COLO829 (cell line): ENCODE results near the gene SPATC1L.
A peak's percentile ranks its signal among the peaks of the same experiment; 100 is the strongest.

Source experiments
- DNase-seq: peaks from one replicate; pipeline ENCODE4 v3.0.0; 2012; ENCODE audit warnings: low spot score

SPATC1L gene

GRCh38 chr21:46120301-46121285, 63.7 kb downstream of the SPATC1L start:
- no peak for DNase-seq

DNA sequence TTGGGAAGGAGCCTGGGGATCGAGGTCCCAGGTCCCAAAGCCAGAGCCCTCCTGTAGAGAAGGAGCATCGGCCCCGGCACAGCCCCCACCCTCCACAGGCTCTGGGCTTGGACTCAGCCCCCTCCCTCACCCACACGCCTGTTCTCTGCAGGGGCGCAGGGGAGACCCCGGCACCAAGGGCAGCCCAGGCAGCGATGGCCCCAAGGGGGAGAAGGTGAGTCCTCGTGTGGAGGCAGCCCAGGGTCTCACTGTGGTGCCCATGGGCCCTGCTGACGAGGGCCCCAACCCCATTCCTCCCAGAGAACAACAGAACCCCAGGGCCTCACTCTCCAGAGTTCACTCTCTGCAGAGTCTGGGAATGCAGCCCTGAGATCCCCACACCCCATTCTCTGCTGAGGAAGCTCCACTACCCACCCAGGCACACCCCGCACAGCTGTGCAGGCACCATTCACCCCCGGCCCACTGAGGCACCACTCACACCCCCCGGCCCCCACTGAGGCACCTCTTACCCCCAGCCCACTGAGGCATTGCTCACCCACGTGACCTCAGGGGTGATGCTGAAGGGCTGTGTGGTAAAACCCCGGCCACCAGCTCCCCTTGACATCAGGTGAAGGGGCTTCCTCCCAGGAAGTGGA, 64.5 kb downstream of the SPATC1L start:
- no peak for DNase-seq

- no peak for DNase-seq
Measured at GRCh38 chr21:46119144-46119636, 65.1 kb downstream of the SPATC1L start.

GRCh38 chr21:46118316-46119143, 65.7 kb downstream of the SPATC1L start:
- DNase-seq = no peak

DNA sequence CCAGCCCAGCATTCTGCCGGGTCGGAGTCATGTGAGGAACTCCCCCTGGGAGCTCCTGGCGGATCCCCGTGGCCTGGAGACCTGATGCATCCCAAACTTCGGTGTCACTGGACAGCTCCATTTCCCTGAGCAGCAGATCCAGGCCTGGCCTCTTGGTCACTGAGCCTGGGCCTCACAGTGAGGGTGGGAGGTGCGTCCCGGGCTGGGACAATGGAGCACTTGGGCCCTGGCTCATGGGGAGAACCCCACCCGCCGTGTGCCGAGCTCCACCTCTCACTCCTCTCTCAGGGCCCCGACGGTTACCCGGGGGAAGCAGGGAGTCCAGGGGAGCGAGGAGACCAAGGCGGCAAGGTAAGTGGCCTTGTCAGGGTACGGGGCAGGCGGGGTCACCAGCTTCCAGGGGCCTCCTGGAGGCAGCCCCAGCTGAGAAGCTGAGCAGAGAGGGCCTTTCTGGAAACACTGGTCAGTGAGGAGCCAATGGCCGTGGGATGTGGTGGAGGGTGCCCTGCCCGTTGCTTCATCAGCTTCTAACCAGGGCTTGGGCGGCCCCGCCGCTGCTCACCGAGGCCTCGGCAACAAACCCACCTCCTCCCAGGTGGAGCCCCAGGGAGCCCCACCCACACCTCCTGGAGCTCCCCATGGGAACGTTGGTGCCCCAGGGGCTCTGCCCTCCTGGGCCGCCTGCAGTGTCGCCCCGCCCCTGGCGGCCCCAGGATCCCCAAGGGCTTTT, 66.5 kb downstream of the SPATC1L start:
- DNase-seq = no peak

GRCh38 chr21:46116776-46117585, 67.3 kb downstream of the SPATC1L start:
- DNase-seq = peak; percentile 28

- no peak for DNase-seq
Measured at GRCh38 chr21:46116189-46116775, 68.0 kb downstream of the SPATC1L start.

DNA sequence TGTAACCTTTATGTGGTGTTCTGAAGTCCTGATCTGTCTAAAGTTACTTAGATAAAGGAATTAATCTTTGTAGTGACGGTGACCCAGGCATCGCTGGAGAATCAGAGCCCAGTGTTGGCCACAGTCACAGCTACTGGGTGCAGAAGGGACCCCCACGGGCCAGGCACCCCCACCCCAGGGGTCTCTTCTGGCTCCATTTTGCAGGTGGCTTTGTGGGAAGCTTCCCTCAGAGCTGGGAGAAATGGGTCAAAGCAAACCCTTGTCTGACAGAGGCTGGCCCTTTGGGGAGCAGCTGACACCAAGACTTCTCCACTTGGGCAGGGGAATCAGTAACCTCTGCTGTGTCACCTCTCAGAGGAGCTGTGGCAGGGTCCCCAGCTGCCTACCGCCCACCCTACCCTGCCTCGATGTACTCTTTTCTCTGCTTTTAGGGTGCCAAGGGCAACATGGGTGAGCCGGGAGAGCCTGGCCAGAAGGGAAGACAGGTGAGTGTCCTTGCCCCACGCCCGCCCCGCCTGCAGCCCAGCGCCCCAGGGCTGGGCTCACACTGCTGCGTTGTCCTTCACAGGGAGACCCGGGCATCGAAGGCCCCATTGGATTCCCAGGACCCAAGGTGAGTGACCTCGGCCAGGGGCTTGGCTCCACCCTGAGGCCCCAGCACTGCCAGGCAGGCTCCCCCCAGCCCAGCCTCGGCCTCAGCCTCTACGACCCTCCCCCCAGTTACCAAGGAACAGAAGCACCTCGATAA, 68.6 kb downstream of the SPATC1L start:
- no peak for DNase-seq

DNA sequence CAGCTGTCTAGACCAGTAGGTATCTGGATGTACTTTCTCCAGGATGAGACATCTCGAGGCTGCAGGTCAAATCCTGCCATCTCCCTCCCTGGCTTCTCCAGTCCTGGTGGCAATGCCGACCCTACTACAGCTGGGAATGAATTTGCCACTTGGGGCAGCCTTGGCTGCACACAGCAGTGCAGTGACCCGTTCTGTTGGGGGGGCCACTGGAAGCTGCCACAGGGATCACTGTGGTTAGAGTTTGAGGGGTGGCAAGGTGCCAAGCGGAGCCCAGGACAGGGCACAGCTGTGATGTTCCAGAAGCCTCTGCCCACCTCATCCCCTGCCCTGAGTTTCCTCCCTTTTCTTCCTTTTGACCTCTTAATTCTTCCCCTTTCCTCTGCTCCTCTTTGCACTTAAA, 69.3 kb downstream of the SPATC1L start:
- DNase-seq = no peak

- no peak for DNase-seq
Measured at GRCh38 chr21:46113497-46114176, 70.6 kb downstream of the SPATC1L start.

DNA sequence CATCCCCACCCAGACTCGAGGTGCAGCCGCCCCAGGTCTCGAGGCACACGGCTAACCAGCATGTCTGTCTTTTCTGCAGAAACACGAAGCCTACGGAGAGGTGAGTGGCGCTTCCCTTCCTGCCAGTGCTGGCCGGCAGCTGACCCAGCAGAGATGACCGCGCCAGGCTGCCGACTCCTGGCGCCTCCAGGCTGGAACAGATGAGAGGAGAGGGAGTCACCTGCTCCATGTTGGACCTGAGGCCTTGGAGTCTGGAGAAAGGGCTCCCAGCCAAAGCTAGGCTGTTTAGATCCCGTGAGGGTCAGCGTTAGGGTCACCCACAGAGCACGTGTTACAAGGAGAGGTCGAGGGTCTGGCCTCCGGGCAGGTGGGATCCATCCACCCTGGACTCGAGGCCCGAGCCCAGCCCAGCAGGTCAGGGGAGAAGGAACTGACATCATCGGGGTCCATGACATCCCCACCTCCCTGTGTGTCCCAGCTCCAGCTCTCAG, 71.5 kb downstream of the SPATC1L start:
- DNase-seq = no peak

- DNase-seq = no peak
Measured at GRCh38 chr21:46111857-46112724, 72.2 kb downstream of the SPATC1L start.

DNA sequence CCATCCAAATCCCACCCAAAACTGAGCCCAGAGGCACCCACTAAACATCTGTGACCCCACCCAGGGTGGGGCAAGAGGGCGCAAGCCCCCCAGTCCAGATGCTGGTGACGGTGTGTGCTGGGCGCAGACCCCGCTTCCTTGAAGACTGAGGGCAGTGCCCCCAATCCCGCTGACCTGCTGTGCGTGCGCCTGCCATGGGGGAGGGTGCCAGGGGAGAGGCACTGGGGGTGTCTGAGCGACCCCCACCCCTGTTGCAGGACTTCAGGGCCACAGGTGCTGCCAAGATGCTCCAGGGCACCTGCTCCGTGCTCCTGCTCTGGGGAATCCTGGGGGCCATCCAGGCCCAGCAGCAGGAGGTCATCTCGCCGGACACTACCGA, 73.1 kb downstream of the SPATC1L start:
- DNase-seq = no peak
